ENCODE data around the gene ISLR2.
"Not testable (repeated sequence)": the region's sequence is repeated elsewhere in the genome, so short reads cannot be mapped to it uniquely, and the experiment has no call there.

The ISLR2 gene

GRCh38 chr15:74157868-74158827, 27.8 kb downstream of the ISLR2 start:
- no peak overlapping the region for H3K4me3 ChIP-seq (ENCODE audit: control insufficient read depth, low read depth, low read length)
- no peak for DNase-seq (ENCODE audit: low read depth)
- no peak for TF ChIP-seq CTCF (IDR thresholded peaks at IDR 0.05; ENCODE audit: control insufficient read depth, insufficient read depth, low read depth, low read length, missing control alignments)

DNA sequence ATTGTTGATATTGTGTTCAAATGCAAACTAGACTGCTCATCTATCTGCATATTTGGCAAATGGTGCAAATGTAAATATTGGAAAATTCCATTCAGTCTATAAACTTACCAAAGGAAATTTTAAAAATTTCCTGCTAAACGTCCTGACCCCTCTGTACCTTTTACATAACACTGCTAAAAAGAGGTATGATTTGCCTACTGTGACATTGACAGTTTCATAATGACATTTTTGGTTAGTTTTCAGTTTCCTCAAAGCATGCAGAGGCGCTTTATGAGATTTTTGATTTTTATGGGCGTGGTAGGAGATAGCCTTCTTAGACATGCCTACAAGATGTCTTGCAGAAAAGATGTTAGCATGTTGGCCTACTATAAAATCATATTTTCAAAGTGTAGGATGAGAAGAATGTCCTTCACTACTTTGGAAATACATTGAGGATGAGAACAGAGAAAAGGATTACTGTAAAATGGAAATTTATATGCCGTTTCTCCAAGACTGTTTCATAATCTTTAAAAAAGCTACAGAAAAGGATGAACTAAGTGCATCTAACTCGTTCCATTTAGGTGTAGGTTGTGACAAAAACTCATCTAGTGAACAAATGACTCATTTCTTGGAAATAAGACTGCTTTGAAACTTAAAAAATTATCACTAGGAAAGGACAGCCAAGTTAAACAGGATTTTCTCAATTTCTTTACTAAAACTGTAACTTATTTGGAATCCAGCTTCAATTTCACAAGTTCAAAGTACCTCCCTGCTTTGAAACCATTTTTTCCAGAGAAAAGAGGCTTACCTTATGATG, 28.7 kb downstream of the ISLR2 start:
- TF ChIP-seq CTCF (IDR thresholded peaks at IDR 0.05; ENCODE audit: control insufficient read depth, insufficient read depth, low read depth, low read length, missing control alignments), result no peak
- no peak for DNase-seq (ENCODE audit: low read depth)
- no peak overlapping the region for H3K4me3 ChIP-seq (ENCODE audit: control insufficient read depth, low read depth, low read length)

GRCh38 chr15:74159773-74160172, 29.4 kb downstream of the ISLR2 start:
- no peak for TF ChIP-seq CTCF (IDR thresholded peaks at IDR 0.05; ENCODE audit: control insufficient read depth, insufficient read depth, low read depth, low read length, missing control alignments)
- no peak for DNase-seq (ENCODE audit: low read depth)
- H3K4me3 ChIP-seq (ENCODE audit: control insufficient read depth, low read depth, low read length), result no peak overlapping the region

GRCh38 chr15:74160390-74160789, 30.0 kb downstream of the ISLR2 start:
- H3K4me3 ChIP-seq (ENCODE audit: control insufficient read depth, low read depth, low read length); DNase-seq (ENCODE audit: low read depth): not testable (repeated sequence)

GRCh38 chr15:74162195-74162536, 31.8 kb downstream of the ISLR2 start:
- H3K4me3 ChIP-seq (ENCODE audit: control insufficient read depth, low read depth, low read length); DNase-seq (ENCODE audit: low read depth): not testable (repeated sequence)

- H3K4me3 ChIP-seq (ENCODE audit: control insufficient read depth, low read depth, low read length), result no peak overlapping the region
- no peak for TF ChIP-seq CTCF (IDR thresholded peaks at IDR 0.05; ENCODE audit: control insufficient read depth, insufficient read depth, low read depth, low read length, missing control alignments)
- no peak for DNase-seq (ENCODE audit: low read depth)
Observed at GRCh38 chr15:74165461-74165860, 35.1 kb downstream of the ISLR2 start.

DNA sequence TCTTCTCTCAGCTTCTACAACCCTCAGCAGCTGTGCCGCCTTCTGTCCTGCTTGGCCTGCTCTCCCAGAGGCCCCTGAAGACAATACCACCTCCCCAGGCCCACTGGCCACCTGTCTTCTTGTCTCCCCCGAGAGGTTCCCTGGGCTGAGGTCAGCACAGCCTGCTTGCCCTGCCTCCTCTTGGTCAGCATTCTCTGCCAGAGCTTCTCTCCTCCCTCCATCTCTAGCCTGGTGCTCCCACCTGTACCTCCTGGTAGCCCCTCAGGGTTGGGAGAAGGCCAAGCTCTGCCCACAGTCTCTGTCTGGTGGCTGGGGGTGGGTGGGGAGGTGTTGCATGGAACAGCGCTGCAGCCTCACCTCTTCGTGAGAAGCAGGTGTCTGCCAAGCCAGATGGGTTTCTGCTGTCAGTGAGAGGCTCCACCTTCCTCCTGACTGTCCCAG, 37.5 kb downstream of the ISLR2 start:
- no peak for TF ChIP-seq CTCF (IDR thresholded peaks at IDR 0.05; ENCODE audit: control insufficient read depth, insufficient read depth, low read depth, low read length, missing control alignments)
- H3K4me3 ChIP-seq (ENCODE audit: control insufficient read depth, low read depth, low read length), result no peak overlapping the region
- no peak for DNase-seq (ENCODE audit: low read depth)

Measured in AG09309 (cell line).